HEK293 (cell line): Measurements from ENCODE around the gene NFATC3.
"Not testable (repeated sequence)": the region's sequence is repeated elsewhere in the genome, so short reads cannot be mapped to it uniquely, and the experiment has no call there.

Source experiments
- CTCF ChIA-PET: fragments of 350-600 bp; formaldehyde crosslinking; extraction: SDS; loops from one replicate; lab custom pipeline; 2021; ENCODE audit warnings: antibody characterized with exemption; lab: Yijun Ruan, JAX
- POLR2A ChIA-PET: fragments of 300-600 bp; formaldehyde crosslinking; extraction: SDS; loops from one replicate; lab custom pipeline; 2020; ENCODE audit warnings: antibody characterized with exemption, inconsistent platforms; lab: Yijun Ruan, JAX
- H3K27ac ChIP-seq: fragments of 200-500 bp; sonication (Bioruptor generic); 2 replicates; pipeline ENCODE4 v1.5.1; 2014; ENCODE audit warnings: low read depth, low read length, control low read depth, inconsistent platforms; ENCODE audit errors: extremely low read depth
- H3K36me3 ChIP-seq, 2 experiments: fragments of 200-500 bp in 1 of 2; sonication (Bioruptor generic) in 1 of 2; 1 replicate in 1 of 2; 2 replicates in 1 of 2; pipeline ENCODE4 v1.5.1; 2014 to 2017; ENCODE audit warnings: inconsistent platforms in 2 of 2, low read length in 2 of 2; ENCODE audit not compliant: control insufficient read depth in 2 of 2, insufficient read depth in 1 of 2
- H3K4me1 ChIP-seq: fragments of 200-500 bp; sonication (Bioruptor generic); 2 replicates; pipeline ENCODE4 v1.5.1; 2014; ENCODE audit warnings: mild to moderate bottlenecking, low read length, inconsistent platforms; ENCODE audit not compliant: control insufficient read depth, insufficient read depth
- H3K4me3 ChIP-seq: 2 replicates; pipeline ENCODE4 v1.5.1; 2011; ENCODE audit warnings: low read depth, mild to moderate bottlenecking, control low read depth, low read length, moderate library complexity
- H3K9me3 ChIP-seq: fragments of 200-500 bp; sonication (Bioruptor generic); 2 replicates; pipeline ENCODE4 v1.5.1; 2014; ENCODE audit warnings: low read depth, low read length, inconsistent platforms; ENCODE audit not compliant: control insufficient read depth, insufficient read depth
- IKZF3 ChIP-seq: fragments of 450-650 bp; IDR thresholded peaks from 2 replicates; pipeline ENCODE4 v1.5.0; 2018; ENCODE audit warnings: missing biosample characterization, mild to moderate bottlenecking, missing genetic modification characterization, moderate library complexity
- MYNN ChIP-seq: fragments of 450-650 bp; formaldehyde crosslinking; IDR thresholded peaks from 2 replicates; pipeline ENCODE4 v1.5.1; 2016; ENCODE audit warnings: missing biosample characterization, missing genetic modification characterization, borderline replicate concordance
- OSR2 ChIP-seq: fragments of 450-650 bp; formaldehyde crosslinking; IDR thresholded peaks from 2 replicates; pipeline ENCODE4 v1.5.1; 2016; ENCODE audit warnings: missing biosample characterization, missing genetic modification characterization
- SP7 ChIP-seq: fragments of 450-650 bp; formaldehyde crosslinking; IDR thresholded peaks from 2 replicates; pipeline ENCODE4 v1.5.1; 2016; ENCODE audit warnings: missing biosample characterization, missing genetic modification characterization
- TRIM28 ChIP-seq: IDR thresholded peaks from 2 replicates; pipeline ENCODE4 v1.6.1; 2011; ENCODE audit warnings: low read length, control low read depth, borderline replicate concordance
- ZBTB17 ChIP-seq: fragments of 450-650 bp; formaldehyde crosslinking; IDR thresholded peaks from 2 replicates; pipeline ENCODE4 v1.5.1; 2016; ENCODE audit warnings: missing biosample characterization, missing genetic modification characterization
- ZNF121 ChIP-seq: fragments of 450-650 bp; formaldehyde crosslinking; IDR thresholded peaks from 2 replicates; pipeline ENCODE4 v1.5.1; 2016; ENCODE audit warnings: missing biosample characterization, missing genetic modification characterization
- ZNF2 ChIP-seq: fragments of 450-650 bp; formaldehyde crosslinking; IDR thresholded peaks from 2 replicates; pipeline ENCODE4 v1.5.1; 2016; ENCODE audit warnings: missing biosample characterization, missing genetic modification characterization
- ZNF394 ChIP-seq: fragments of 450-650 bp; formaldehyde crosslinking; IDR thresholded peaks from 2 replicates; pipeline ENCODE4 v1.5.1; 2016; ENCODE audit warnings: missing biosample characterization, missing genetic modification characterization, mild to moderate bottlenecking, moderate library complexity, borderline replicate concordance
- ZNF426 ChIP-seq: fragments of 450-650 bp; formaldehyde crosslinking; IDR thresholded peaks from 2 replicates; pipeline ENCODE4 v1.5.1; 2017; ENCODE audit warnings: missing biosample characterization, missing genetic modification characterization, mild to moderate bottlenecking, inconsistent platforms, moderate library complexity
- ZNF510 ChIP-seq: fragments of 450-650 bp; formaldehyde crosslinking; IDR thresholded peaks from 2 replicates; pipeline ENCODE4 v1.5.1; 2018; ENCODE audit warnings: mild to moderate bottlenecking, missing genetic modification characterization, missing biosample characterization; ENCODE audit not compliant: insufficient replicate concordance
- ZNF600 ChIP-seq: fragments of 450-650 bp; formaldehyde crosslinking; IDR thresholded peaks from 2 replicates; pipeline ENCODE4 v1.5.1; 2016; ENCODE audit warnings: missing biosample characterization, missing genetic modification characterization
- ZNF660 ChIP-seq: fragments of 450-650 bp; IDR thresholded peaks from 2 replicates; pipeline ENCODE4 v1.5.1; 2018; ENCODE audit warnings: missing biosample characterization, mild to moderate bottlenecking, missing genetic modification characterization
- ZNF707 ChIP-seq: fragments of 450-650 bp; formaldehyde crosslinking; IDR thresholded peaks from 2 replicates; pipeline ENCODE4 v1.5.1; 2016; ENCODE audit warnings: missing biosample characterization, missing genetic modification characterization
- ZNF830 ChIP-seq: fragments of 450-650 bp; IDR thresholded peaks from 2 replicates; pipeline ENCODE4 v1.5.0; 2018; ENCODE audit warnings: missing biosample characterization, missing genetic modification characterization, low read depth, mild to moderate bottlenecking, moderate library complexity
- TF ChIP-seq, protein P1 (sequence below): fragments of 450-650 bp; formaldehyde crosslinking; IDR thresholded peaks from 2 replicates; pipeline ENCODE4 v1.5.1; 2016; ENCODE audit warnings: missing biosample characterization, missing genetic modification characterization
- TF ChIP-seq, protein P2 (sequence below): fragments of 450-650 bp; formaldehyde crosslinking; IDR thresholded peaks from 2 replicates; pipeline ENCODE4 v1.5.1; 2017; ENCODE audit warnings: missing biosample characterization, missing genetic modification characterization
- TF ChIP-seq, protein P3 (sequence below): fragments of 450-650 bp; IDR thresholded peaks from 2 replicates; pipeline ENCODE4 v1.5.1; 2018; ENCODE audit warnings: missing biosample characterization, mild to moderate bottlenecking, missing genetic modification characterization

NFATC3 gene

DNA sequence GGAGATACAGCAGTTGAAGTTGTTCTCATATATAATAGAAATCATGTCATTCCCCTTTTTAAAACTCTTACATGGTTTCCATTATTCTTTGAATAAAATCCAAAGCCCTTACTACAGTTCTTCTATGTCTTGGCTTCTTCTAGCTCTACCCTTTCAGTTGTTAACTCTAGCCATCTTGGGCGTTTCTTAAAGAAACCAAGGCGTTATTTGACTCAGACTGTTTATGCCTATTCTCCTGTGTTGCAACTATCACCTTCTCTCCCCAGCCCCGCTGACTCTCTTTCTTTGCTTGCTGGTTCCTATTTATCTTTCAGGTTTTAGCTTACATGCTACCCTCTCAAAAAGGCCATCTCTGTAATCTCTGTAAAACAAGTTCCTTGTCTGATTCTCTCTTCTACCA is 32.7 kb downstream of the NFATC3 start (continued):
- TF ChIP-seq, protein P1, sequence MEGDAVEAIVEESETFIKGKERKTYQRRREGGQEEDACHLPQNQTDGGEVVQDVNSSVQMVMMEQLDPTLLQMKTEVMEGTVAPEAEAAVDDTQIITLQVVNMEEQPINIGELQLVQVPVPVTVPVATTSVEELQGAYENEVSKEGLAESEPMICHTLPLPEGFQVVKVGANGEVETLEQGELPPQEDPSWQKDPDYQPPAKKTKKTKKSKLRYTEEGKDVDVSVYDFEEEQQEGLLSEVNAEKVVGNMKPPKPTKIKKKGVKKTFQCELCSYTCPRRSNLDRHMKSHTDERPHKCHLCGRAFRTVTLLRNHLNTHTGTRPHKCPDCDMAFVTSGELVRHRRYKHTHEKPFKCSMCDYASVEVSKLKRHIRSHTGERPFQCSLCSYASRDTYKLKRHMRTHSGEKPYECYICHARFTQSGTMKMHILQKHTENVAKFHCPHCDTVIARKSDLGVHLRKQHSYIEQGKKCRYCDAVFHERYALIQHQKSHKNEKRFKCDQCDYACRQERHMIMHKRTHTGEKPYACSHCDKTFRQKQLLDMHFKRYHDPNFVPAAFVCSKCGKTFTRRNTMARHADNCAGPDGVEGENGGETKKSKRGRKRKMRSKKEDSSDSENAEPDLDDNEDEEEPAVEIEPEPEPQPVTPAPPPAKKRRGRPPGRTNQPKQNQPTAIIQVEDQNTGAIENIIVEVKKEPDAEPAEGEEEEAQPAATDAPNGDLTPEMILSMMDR (tag by site-specific recombination), result no peak
- TF ChIP-seq ZNF510, result no peak
- TF ChIP-seq, all 188 proteins: peak for 0

DNA sequence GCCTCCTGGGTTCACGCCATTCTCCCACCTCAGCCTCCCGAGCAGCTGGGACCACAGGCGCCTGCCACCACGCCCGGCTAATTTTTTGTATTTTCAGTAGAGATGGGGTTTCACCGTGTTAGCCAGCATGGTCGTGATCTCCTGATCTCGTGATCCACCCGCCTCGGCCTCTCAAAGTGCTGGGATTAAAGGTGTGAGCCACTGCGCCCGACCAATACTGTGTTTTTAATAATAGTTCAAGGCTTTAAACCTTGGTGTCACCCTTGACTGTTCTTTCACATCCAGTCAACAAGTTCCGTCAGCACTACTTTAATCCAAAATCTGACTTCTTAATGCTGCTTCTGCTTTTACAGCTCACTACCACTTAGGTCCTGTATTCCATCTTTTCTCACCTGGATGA is 33.8 kb downstream of the NFATC3 start:
- not testable (repeated sequence) for H3K4me1 ChIP-seq, H3K27ac ChIP-seq, H3K36me3 ChIP-seq, H3K4me3 ChIP-seq, H3K9me3 ChIP-seq
- POLR2A ChIA-PET, result interaction anchor here (1.1 kb wide), 1 partner anchor 34 kb away, joined by 3 read pairs; the partner anchor contains the start of gene NFATC3
- CTCF ChIA-PET, result interaction anchor here (1.1 to 2.2 kb wide), 4 partner anchors 10 to 53 kb away, joined by 3 to 7 read pairs (median 4); no protein-coding TSS in a partner anchor

DNA sequence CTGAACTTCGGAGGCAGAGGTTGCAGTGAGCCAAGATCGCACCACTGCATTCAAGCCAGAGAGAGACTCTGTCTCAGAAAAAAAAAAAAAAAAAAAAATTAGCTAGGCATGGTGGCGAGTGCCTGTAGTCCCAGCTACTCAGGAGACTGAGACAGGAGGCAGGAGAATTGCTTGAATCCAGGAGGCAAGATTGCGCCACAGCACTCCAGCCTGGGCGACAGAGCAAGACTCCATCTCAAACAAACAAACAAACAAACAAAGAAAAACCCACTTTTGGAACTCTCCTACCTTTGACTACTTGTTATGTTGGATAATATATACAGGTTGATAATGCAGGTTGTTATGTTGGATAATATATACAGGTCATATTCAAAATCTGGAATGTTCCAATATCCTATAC is 35.3 kb downstream of the NFATC3 start:
- H3K27ac ChIP-seq, H3K4me1 ChIP-seq, H3K9me3 ChIP-seq, H3K4me3 ChIP-seq, POLR2A ChIA-PET, H3K36me3 ChIP-seq: not testable (repeated sequence)
- CTCF ChIA-PET, result interaction anchor here (0.6 to 2.2 kb wide), 2 partner anchors 27 to 32 kb away, joined by 3 to 7 read pairs; no protein-coding TSS in a partner anchor
- TF ChIP-seq, protein P2, sequence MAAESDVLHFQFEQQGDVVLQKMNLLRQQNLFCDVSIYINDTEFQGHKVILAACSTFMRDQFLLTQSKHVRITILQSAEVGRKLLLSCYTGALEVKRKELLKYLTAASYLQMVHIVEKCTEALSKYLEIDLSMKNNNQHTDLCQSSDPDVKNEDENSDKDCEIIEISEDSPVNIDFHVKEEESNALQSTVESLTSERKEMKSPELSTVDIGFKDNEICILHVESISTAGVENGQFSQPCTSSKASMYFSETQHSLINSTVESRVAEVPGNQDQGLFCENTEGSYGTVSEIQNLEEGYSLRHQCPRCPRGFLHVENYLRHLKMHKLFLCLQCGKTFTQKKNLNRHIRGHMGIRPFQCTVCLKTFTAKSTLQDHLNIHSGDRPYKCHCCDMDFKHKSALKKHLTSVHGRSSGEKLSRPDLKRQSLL (tag by site-specific recombination), result peak; percentile 80
- TF ChIP-seq ZNF121 (tag by site-specific recombination), result 0 out of 2 replicates have a peak, but pooled peaks have one; percentile 32

DNA sequence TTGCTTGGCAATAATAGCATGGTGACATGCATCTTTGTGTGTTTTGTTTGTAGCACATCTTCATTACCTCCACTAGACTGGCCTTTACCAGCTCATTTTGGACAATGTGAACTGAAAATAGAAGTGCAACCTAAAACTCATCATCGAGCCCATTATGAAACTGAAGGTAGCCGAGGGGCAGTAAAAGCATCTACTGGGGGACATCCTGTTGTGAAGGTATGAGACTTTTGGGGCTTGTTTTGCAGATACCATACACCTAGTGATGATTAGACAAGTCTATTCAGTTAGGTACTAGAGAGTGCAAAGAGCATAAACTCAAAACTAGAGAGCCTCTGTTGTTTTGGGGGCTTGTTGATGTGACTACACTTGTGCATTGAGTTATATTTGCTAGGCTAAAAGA is 41.2 kb downstream of the NFATC3 start:
- H3K27ac ChIP-seq, result no peak overlapping the region
- TF ChIP-seq ZNF707 (tag by site-specific recombination), result no peak
- no peak for TF ChIP-seq ZNF600 (tag by site-specific recombination)
- no peak for TF ChIP-seq MYNN (tag by site-specific recombination)
- no peak for TF ChIP-seq SP7 (tag by site-specific recombination)
- no peak for TF ChIP-seq ZNF2 (tag by site-specific recombination)
- TF ChIP-seq ZNF830 (tag by site-specific recombination), result no peak
- TF ChIP-seq, all 188 proteins: peak for 0
- ChIA-PET CTCF (interaction anchor here (0.9 kb wide), 1 partner anchor 318 kb away, joined by 3 read pairs; no protein-coding TSS in a partner anchor), POLR2A (interaction anchor here (2.1 kb wide), 1 partner anchor 111 kb away, joined by 16 read pairs; the partner anchor contains the start of gene ESRP2)
- H3K4me1 ChIP-seq, result no peaks in the 10 kb centered on the region
- no peak overlapping the region for H3K4me3 ChIP-seq
- H3K36me3 ChIP-seq, result no peaks in the 10 kb centered on the region
- no peaks in the 10 kb centered on the region for H3K9me3 ChIP-seq

DNA sequence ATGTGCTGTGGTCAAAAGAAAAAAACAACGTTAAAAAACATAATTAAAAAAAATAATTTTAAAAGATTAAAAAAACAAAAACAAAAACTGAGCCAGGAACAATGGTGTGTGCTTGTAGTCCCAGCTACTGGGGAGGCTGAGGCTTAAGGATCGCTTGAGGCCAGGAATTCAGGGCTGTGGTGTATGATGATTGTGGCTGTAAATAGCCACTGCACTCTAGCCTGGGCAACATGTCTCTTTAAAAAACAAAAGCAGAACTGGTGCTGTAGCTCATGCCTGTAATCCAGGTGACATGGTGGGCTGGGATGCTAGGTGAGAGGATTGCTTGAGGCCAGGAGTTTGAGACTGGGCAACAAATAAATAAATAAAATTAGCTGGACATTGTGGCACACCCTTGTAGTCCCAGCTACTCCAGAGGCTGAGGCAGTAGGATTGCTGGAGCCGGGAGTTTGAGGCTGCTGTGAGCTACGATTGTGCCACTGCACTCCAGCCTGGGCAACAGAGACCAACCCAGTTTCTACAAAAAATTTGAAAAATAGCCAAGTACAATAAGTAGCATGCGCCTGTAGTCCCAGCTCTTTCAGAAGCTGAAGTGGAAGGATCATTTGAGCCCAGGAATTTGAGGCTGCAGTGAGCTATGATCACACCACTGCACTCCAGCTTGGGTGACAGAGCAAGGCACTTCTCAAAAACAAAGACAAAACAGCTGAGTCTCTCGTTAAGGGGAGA is 43.6 kb downstream of the NFATC3 start:
- CTCF ChIA-PET, result interaction anchor here (1.0 to 1.1 kb wide), 2 partner anchors 10 to 44 kb away, joined by 3 read pairs; partner anchors contain the start of gene NFATC3
- no peak overlapping the region for H3K4me3 ChIP-seq
- no peaks in the 10 kb centered on the region for H3K4me1 ChIP-seq
- H3K9me3 ChIP-seq, result no peaks in the 10 kb centered on the region
- no peak overlapping the region for H3K27ac ChIP-seq
- POLR2A ChIA-PET, result interaction anchor here (1.4 to 1.8 kb wide), 2 partner anchors 44 to 109 kb away, joined by 6 to 11 read pairs; no protein-coding TSS in a partner anchor
- no peaks in the 10 kb centered on the region for H3K36me3 ChIP-seq
- TF ChIP-seq, protein P3, sequence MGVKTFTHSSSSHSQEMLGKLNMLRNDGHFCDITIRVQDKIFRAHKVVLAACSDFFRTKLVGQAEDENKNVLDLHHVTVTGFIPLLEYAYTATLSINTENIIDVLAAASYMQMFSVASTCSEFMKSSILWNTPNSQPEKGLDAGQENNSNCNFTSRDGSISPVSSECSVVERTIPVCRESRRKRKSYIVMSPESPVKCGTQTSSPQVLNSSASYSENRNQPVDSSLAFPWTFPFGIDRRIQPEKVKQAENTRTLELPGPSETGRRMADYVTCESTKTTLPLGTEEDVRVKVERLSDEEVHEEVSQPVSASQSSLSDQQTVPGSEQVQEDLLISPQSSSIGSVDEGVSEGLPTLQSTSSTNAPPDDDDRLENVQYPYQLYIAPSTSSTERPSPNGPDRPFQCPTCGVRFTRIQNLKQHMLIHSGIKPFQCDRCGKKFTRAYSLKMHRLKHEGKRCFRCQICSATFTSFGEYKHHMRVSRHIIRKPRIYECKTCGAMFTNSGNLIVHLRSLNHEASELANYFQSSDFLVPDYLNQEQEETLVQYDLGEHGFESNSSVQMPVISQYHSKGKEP (tag by site-specific recombination), result peak; percentile 40; the same call in 1 of the 2 replicates
- TF ChIP-seq ZBTB17, result peak; percentile 60
- 0 out of 2 replicates have a peak, but pooled peaks have one; percentile 35 for TF ChIP-seq TRIM28
- peak; percentile 39; the same call in 1 of the 2 replicates for TF ChIP-seq IKZF3 (tag by site-specific recombination)
- peak; percentile 79; the same call in 1 of the 2 replicates for TF ChIP-seq ZNF394
- TF ChIP-seq OSR2 (tag by site-specific recombination), result peak; percentile 86
- peak; percentile 96 for TF ChIP-seq ZNF660 (tag by site-specific recombination)
- no peak for TF ChIP-seq ZNF426 (tag by site-specific recombination)
